Left renal cortex interstitium (tissue), 4 donors: ENCODE measurements around the gene PRSS3. TPM values are rescaled to one million over a fixed set of nuclear protein-coding genes. Genes with fewer than 3 reads are reported as not detected.
"Not testable (repeated sequence)": the region's sequence is repeated elsewhere in the genome, so short reads cannot be mapped to it uniquely, and the experiment has no call there.

ENCODE experiments used
- DNase-seq, 4 donors: peaks; one replicate each; pipeline ENCODE4 v3.0.0-alpha.2; 2013; ENCODE audit warnings: low read depth in 4 of 4, low spot score in 2 of 4, missing footprints in 1 of 4
- polyA plus RNA-seq, 4 donors: library from polyadenylated mRNA; unstranded; fragments of 120-200 nt; gene quantifications; one replicate each; pipeline ENCODE4 v1.2.1, GENCODE V29; 2013; ENCODE audit not compliant: insufficient read length in 4 of 4

PRSS3 gene
- polyA plus RNA-seq, 4 donors: 0.78 to 4.2 (median 1.6) TPM

DNA sequence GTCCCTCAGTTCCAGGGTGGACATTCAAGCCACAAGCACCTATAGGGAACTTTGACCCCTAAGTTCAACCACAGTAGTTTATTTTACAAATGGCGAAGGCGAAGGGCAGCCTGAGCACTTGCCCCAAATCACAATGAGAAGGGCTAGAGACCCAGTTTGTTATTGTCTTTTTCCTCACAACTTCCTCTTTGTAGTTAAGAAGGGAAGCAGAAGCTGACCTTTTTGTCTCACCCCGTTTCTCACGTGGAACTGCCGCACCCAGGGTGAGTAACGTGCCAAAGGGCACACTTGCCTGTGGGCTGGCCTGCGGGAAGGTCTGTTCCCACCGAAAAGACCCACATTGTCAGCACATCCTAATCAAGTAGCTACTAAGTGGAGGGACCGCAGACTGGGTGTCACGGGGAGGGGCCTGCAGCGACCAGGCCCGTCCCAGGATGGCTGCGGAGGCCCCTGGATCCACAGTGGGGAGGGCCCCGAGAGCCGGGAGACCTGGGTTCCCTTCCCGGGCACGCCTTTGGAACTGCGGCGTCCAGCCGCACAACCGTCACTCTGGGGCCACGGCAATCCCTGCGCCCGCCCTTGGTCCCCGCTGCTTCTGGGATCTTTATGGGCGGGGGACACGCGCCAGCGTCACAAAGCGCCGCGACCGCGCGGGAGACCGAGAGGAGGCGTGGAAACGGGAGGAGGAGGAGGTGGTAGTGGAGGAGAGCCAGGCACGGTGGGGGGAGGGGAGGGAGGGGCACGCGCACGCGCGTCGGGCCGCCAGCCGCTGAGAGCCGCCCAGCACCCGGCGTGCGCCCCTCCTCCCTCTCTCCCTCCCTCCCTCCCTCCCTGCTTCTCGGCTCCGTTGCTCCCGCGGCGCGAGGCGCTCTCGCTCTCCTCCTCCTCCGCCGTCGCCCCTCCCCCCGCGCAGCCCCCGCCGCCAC is 21.2 kb downstream of the PRSS3 start, which contains the start of gene UBE2R2:
UBE2R2 (plus strand) TSS at position 834 of the 926 bp plus-strand sequence. CDS start 598 bp downstream, outside the sequence.
- peak; percentile 82 to 91 (median 84) for DNase-seq

DNA sequence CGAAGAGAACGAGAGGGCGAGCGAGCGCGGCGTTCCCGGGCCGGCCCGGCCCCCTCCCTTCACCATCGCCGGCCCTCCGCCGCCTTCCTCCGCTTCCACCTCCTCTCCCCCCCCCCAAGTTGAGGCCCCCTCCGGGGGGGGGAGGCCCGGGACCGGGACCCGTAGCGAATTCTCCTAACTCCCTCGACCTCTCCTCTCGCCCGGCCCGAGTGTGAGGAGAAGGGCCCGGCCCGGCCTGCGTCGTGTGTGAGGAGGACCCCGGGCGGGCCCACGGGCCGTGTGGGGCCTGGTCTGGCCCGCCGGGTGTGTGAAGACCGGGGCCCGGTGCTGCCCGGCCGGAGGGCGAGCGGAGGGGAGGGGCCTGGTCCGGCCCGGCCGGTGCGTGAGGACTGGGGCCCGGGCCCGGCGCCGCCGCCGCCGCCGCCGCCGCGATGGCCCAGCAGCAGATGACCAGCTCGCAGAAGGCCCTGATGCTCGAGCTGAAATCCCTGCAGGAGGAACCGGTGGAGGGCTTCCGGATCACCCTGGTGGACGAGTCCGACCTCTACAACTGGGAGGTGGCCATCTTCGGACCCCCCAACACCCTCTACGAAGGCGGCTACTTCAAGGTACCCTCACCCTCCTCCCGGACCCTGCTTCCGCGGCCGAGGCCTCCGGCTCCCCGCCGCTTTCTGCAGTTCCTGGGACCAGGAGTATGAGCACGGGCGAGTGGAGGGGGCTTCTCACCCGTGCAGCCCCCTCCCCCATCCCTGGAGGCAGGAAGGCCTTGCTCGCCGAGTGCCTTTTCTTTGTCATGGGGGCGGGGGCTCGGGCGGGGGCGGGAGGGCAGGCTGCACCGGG is 22.2 kb downstream of the PRSS3 start:
- peak; percentile 34 to 58 (median 46) for DNase-seq

DNA sequence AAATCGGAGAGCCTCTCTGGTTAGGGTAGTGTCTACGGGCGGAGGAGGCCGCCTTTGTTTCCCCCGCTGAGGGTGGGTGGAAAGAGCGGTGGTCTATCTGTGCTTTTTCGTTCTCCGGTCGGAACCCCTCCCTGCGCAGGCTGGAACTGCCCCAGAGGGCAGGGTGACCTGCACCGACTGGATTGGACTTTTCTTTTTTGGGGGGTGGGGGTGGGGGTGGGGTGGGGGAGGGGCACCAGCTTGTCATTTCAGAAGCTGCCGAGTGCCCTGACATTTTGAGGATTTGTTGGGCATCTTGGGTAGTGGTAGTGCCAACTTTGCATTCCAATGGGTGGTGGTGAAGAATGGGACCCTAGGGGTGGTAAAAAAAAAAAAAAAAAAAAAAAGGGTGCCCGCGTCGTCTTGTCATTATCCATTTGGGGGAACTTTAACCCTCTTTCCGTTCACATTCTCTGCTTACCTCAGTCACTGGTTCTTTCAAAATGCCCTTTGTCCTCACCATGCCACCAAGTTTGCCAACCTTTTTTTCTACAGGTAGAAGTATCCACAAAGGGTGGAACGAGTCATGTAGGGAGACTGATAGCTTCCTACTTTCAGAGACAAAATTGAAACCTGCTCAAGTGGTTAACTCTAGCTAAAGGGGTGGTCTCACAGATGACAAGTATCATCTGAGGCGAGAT is 22.9 kb downstream of the PRSS3 start:
- no peak for DNase-seq

DNA sequence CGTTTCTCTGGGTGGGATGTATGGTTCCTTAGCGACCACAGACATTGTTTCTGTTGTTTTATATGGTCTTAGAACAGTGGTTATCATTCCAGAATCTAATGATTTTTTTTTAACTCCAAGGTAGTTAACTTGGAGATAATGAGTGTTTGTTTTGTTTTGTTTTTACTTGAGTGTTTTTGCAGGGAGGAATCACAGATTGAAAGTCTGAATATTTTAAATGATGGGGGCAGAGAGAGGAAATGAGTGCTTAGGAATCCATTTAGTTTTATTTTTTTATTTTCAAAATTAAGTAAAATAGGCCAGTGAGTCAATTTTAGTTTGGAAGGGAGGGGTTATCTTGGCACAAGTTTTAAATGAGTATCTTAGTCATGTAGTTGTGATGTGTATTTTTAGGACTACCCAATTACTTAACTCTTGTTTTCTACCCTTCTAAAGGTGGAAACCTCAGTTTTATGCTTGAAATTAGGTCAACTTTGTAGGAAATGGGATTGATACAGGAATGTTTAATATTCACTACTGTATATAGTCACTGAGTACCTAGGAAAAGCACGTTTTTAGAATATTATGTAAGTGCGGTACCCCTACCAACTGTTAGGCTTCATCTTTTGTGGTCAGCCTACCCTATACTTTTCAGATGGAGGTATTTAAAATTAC is 23.6 kb downstream of the PRSS3 start:
- no peak for DNase-seq

DNA sequence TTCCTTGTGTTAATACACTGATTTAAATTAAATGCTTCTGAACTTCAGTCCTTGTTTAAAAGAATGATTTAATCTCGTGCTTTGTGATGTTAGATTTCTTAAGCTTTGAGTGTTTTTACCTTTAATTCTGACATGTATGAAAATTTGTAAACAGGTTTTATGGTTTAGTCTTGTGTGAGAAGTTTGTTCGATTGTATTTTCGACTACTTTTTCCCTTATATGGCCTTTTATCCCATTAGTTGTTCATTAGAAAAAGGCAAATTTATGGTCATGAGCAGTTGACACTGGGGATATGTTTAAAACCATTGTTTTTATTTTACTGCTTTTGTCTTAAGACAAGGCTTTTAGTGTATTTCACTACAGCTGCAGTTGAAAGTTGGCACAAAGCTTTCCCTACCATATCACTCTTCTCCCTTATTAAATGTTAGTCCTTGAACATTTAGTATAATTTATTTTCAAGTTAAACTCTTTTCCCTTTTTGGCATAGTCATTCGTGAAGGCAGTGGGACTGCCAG is 24.9 kb downstream of the PRSS3 start:
- no peak for DNase-seq

DNA sequence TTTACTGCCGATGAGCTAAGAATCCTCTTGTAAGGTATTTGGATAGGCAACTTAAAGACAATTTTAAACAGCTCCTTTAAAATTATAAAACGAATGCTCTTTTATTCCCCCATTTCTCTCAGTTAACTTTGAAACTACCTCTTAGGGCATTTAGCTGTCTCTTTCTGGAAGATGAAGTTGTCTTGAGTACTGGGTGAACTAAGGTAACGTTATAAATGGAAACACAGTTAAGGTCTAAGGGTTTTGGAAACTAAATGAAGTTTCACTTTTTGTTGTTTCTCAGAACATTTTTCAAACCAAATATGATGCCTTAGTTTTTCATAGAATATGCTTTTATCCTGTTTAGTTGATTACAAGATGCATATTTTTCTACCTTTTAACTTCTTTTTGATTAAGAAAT is 28.4 kb downstream of the PRSS3 start:
- no peak for DNase-seq

DNA sequence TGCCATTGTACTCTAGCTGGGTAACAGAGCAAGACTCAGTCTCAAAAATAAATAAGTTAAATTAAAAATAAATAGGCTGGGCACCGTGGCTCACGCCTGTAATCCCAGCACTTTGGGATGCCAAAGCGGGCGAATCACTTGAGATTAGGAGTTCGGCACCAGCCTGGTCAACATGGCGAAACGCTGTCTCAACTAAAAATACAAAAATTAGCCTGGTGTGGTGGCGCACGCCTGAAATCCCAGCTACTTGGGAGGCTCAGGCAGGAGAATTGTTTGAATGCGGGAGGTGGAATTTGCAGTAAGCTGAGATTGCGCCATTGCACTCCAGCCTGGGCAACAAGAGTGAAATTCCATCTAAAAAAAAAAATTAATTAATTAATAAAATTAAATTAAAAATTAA is 31.9 kb downstream of the PRSS3 start:
- DNase-seq: not testable (repeated sequence)

DNA sequence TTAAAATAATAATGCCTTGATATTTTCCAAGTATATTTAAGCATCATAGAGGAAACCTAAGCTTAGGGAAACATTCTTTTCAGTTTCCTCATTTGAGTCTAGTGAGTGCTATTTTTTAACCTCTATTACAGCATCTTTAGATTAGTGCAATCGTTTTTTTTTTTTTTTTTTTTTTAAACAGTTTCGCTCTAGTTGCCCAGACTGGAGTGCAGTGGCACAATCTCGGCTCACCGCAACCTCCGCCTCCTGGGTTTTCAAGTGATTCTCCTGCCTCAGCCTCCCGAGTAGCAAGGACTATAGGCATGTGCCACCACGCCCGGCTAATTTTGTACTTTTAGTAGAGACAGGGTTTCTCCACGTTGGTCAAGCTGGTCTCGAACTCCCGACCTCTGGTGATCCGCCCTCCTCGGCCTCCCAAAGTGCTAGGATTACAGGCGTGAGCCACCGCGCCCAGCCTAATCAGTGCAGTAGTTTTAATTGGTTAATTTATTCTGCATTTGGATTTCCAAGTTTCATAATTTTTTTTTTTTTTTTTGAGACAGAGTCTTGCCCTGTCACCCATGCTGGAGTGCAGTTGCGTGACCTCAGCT is 34.4 kb downstream of the PRSS3 start:
- DNase-seq: not testable (repeated sequence)

DNA sequence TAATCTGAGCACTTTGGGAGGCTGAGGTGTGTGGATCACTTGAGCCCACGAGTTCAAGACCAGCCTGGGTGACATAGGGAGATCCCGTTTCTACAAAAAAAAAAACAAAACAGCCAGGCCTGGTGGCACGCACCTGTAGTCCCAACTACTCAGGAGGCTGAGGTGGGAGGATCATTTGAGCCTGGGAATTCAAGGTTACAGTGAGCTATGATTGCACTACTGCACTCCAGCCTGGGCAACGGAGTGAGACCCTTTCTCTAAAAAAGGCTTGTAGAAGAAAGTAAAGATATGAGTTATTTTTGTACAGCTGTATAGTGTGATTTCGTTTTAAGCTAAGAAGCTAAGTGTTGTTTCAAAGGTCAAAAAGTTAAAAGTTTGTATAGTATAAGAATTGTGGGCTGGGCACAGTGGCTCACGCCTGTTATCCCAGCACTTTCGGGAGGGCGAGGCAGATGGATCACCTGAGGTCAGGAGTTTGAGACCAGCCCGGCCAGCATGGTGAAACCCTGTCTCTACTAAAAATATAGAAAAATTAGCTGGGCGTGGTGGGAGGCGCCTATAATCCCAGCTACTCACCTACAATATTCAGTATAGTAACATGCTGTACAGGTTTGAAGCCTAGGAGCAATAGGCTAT is 40.4 kb downstream of the PRSS3 start:
- no peak for DNase-seq

DNA sequence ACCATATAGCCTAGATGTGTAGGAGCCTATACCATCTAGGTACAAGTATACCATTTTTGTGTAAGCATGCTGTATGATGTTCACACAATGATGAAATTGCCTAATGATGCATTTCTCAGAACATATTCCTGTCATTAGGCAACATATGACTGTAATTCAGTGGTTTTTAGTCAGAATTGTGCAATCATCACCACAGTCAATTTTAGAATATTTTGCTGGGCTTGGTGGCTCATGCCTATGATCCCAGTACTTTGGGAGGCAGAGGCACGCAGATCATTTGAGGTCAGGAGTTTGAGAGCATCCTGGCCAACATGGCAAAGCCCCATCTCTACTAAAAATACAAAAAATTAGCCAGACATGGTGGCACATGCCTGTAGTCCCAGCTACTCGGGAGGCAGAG is 40.9 kb downstream of the PRSS3 start:
- DNase-seq: not testable (repeated sequence)

DNA sequence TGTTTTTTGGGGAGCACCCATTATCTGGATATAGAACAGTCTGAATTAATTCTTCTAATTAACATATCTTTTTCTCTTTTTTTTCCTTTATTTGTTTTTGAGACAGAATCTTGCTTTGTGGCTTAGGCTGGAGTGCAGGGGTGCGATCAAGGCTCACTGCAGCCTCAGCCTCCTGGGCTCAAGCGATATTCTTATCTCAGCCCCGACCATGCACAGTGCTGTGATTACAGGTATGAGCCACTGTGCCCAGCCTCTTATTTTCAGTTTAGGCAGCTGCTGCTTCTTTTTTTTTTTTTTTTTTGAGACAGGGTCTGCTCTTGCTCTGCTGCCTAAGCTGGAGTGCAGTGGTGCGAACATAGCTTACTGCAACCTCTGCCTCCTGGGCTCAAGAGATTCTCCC is 41.8 kb downstream of the PRSS3 start:
- DNase-seq: no peak

DNA sequence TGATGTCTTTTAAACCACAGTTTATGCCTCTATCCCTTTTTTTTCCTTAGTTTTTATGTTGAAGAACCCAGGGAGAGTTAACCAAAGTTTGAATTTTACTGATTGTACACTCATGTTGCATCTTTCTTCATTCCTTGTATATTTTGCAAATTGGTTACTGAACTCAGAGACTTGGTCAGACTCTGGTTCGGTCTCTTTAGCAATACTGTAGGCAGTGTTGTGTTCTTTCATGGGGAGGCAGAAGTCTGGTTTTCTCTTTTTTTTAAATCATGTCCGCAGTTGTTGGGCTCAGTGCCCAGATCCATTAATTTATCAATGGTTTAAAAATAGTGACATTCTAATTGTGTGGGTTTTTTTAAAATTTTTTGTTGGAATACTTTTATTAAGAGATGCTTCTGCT is 45.0 kb downstream of the PRSS3 start:
- DNase-seq: no peak

DNA sequence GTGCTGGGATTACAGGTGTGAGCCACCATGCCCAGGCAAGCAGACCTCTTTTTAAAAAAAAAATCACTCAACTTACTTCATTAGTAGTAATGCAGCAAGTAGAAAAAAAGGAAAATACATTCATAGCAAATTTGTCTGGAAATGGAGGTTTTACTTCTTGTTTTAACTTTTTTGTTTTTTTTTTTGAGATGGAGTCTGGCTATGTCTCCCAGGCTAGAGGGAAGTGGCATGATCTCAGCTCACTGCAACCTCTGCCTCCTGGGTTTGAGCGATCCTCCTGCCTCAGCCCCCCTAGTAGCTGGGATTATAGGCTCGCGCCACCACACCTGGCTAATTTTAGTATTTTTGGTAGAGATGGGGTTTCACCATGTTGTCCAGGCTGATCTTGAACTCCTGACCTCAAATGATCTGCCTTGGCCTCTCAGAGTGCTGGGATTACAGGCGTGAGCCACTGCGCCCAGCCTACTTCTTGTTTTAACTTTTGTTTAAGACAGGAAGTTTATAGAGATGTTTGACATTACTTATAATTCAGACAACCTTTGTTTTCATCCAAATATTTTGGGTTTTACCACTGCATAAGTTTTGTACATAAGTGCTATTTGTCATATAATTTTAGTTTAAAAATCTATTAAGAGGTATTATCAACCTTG is 48.1 kb downstream of the PRSS3 start:
- DNase-seq: no peak

DNA sequence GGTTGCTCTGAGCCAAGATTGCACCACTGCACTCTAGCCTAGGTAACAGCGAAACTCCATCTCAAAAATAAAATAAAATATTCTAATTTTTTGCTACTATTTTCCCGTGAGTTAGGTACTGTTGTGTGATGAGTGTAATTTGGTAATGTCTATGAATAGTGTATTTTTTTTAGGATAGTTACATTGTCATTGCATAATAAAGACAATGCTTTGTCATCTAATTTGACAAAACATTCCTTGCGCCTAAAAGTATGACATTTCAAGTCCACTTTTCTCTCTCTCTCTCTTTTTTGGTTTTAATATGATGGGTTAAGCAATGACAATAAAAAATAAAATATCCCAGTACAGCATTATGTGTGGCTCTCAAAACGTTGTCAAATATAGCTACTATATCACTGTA is 50.9 kb downstream of the PRSS3 start:
- DNase-seq: no peak

DNA sequence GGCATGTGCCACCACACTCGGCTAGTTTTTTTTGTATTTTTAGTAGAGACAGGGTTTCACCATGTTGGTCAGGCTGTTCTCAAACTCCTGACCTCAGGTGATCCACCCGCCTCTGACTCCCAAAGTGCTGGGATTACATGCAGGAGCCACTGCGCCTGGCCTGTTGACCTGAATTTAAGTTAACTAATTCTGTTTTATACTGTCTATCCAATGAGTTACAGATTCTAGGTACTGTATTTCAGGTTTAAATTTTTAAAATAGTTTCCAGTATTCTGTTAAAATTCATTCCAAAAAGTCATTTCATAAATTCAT is 52.5 kb downstream of the PRSS3 start:
- not testable (repeated sequence) for DNase-seq
